ENCODE data around the gene RBM15B.
A peak's percentile ranks its signal among the peaks of the same experiment; 100 is the strongest.
"Not testable (repeated sequence)": the region's sequence is repeated elsewhere in the genome, so short reads cannot be mapped to it uniquely, and the experiment has no call there.

The RBM15B gene

GRCh38 chr3:51391075-51391565, at the start of gene RBM15B:
TSS of gene RBM15B (plus strand) at chr3:51391285. CDS start at chr3:51391400, 115 bp downstream.
- peak; percentile 98 for DNase-seq

- DNase-seq: no peak
Measured at GRCh38 chr3:51343918-51344687, 47.0 kb upstream of the RBM15B start.

- DNase-seq: no peak
Measured at GRCh38 chr3:51350751-51351150, 40.3 kb upstream of the RBM15B start.

GRCh38 chr3:51353131-51353530, 38.0 kb upstream of the RBM15B start:
- no peak for DNase-seq

- no peak for DNase-seq
Measured at GRCh38 chr3:51353691-51354090, 37.4 kb upstream of the RBM15B start.

- no peak for DNase-seq
Measured at GRCh38 chr3:51354172-51354571, 36.9 kb upstream of the RBM15B start.

GRCh38 chr3:51354731-51355615, 36.1 kb upstream of the RBM15B start:
- DNase-seq: no peak

GRCh38 chr3:51355891-51356578, 35.0 kb upstream of the RBM15B start:
- DNase-seq: no peak

- no peak for DNase-seq
Measured at GRCh38 chr3:51357856-51358255, 33.2 kb upstream of the RBM15B start.

GRCh38 chr3:51358981-51359380, 32.1 kb upstream of the RBM15B start:
- DNase-seq: no peak

- DNase-seq: no peak
Measured at GRCh38 chr3:51360806-51361205, 30.3 kb upstream of the RBM15B start.

GRCh38 chr3:51361746-51362145, 29.3 kb upstream of the RBM15B start:
- no peak for DNase-seq

- DNase-seq: no peak
Measured at GRCh38 chr3:51362476-51362875, 28.6 kb upstream of the RBM15B start.

- DNase-seq: not testable (repeated sequence)
Measured at GRCh38 chr3:51368276-51368675, 22.8 kb upstream of the RBM15B start.

- DNase-seq: peak; percentile 19
Measured at GRCh38 chr3:51371943-51372557, 19.0 kb upstream of the RBM15B start.

- DNase-seq: no peak
Measured at GRCh38 chr3:51373658-51374421, 17.2 kb upstream of the RBM15B start.

GRCh38 chr3:51374456-51374855, 16.6 kb upstream of the RBM15B start:
- DNase-seq: no peak

GRCh38 chr3:51375136-51375535, 15.9 kb upstream of the RBM15B start:
- no peak for DNase-seq

- no peak for DNase-seq
Measured at GRCh38 chr3:51375571-51375970, 15.5 kb upstream of the RBM15B start.

GRCh38 chr3:51378065-51378464, 13.0 kb upstream of the RBM15B start:
- DNase-seq: no peak

- no peak for DNase-seq
Measured at GRCh38 chr3:51378726-51379125, 12.4 kb upstream of the RBM15B start.

GRCh38 chr3:51379301-51379700, 11.8 kb upstream of the RBM15B start:
- no peak for DNase-seq

All from CD4-positive, alpha-beta T cell treated with Interferon gamma for 1 hour (primary cell).